OCI-LY1 (cell line): ENCODE measurements around the gene CACNA1C.
"Not testable (repeated sequence)": the region's sequence is repeated elsewhere in the genome, so short reads cannot be mapped to it uniquely, and the experiment has no call there.

ENCODE experiments used
- H2AFZ ChIP-seq: fragments of 200-600 bp; sonication (generic), shearing (Covaris generic); 2 replicates; pipeline ENCODE4 v1.6.0; 2014; ENCODE audit warnings: antibody characterized with exemption, mild to moderate bottlenecking, low read length
- H3F3A ChIP-seq: fragments of 200-600 bp; sonication (generic), shearing (Covaris generic); 2 replicates; pipeline ENCODE4 v1.6.0; 2014; ENCODE audit warnings: mild to moderate bottlenecking, antibody characterized with exemption, low read length, moderate library complexity; ENCODE audit not compliant: insufficient read depth
- H3K27ac ChIP-seq: fragments of 200-600 bp; sonication (generic); 2 replicates; pipeline ENCODE4 v1.5.1; 2014; ENCODE audit warnings: low read length, mixed run types, mild to moderate bottlenecking, low read depth; ENCODE audit not compliant: poor library complexity, severe bottlenecking
- H3K27me3 ChIP-seq: fragments of 200-600 bp; sonication (generic); 2 replicates; pipeline ENCODE4 v1.6.0; 2014; ENCODE audit warnings: antibody characterized with exemption, mild to moderate bottlenecking, low read length, moderate library complexity; ENCODE audit not compliant: insufficient read depth
- H3K36me3 ChIP-seq: fragments of 200-600 bp; sonication (generic); 2 replicates; pipeline ENCODE4 v1.6.1; 2014; ENCODE audit warnings: mild to moderate bottlenecking, antibody characterized with exemption, low read length, moderate library complexity, mixed read lengths; ENCODE audit not compliant: insufficient read depth
- H3K4me1 ChIP-seq: fragments of 200-600 bp; sonication (generic); 2 replicates; pipeline ENCODE4 v1.5.1; 2014; ENCODE audit warnings: mild to moderate bottlenecking, low read length, moderate library complexity; ENCODE audit not compliant: insufficient read depth, severe bottlenecking
- H3K4me2 ChIP-seq: fragments of 200-600 bp; sonication (generic), shearing (Covaris generic); 2 replicates; pipeline ENCODE4 v1.6.1; 2014; ENCODE audit warnings: low read length
- H3K4me3 ChIP-seq: fragments of 200-600 bp; sonication (generic); 2 replicates; pipeline ENCODE4 v1.5.1; 2014; ENCODE audit warnings: low read length, low read depth, mild to moderate bottlenecking, mixed read lengths; ENCODE audit not compliant: poor library complexity, severe bottlenecking
- H3K79me2 ChIP-seq: fragments of 200-600 bp; shearing (Covaris generic); 2 replicates; pipeline ENCODE4 v1.6.1; 2016; ENCODE audit warnings: mixed run types, low read length, mixed read lengths; ENCODE audit not compliant: insufficient read depth
- H3K9ac ChIP-seq: fragments of 200-600 bp; sonication (generic), shearing (Covaris generic); 2 replicates; pipeline ENCODE4 v1.6.1; 2014; ENCODE audit warnings: mild to moderate bottlenecking, low read length, mixed read lengths
- H3K9me2 ChIP-seq: fragments of 200-600 bp; sonication (generic), shearing (Covaris generic); 2 replicates; pipeline ENCODE4 v1.6.1; 2014; ENCODE audit warnings: low read depth, mild to moderate bottlenecking, low read length, mixed read lengths
- H3K9me3 ChIP-seq: fragments of 200-600 bp; shearing (Covaris generic); 2 replicates; pipeline ENCODE4 v1.6.1; 2014; ENCODE audit warnings: low read length, mixed read lengths
- H4K20me1 ChIP-seq: fragments of 200-600 bp; sonication (generic), shearing (Covaris generic); 2 replicates; pipeline ENCODE4 v1.6.0; 2016; ENCODE audit warnings: mild to moderate bottlenecking, low read length; ENCODE audit not compliant: insufficient read depth
- CTCF ChIP-seq: fragments of 200-600 bp; sonication (generic), shearing (Covaris generic); IDR thresholded peaks from 2 replicates; pipeline ENCODE4 v1.5.1; 2017; ENCODE audit warnings: mild to moderate bottlenecking, antibody characterized with exemption, low read length, moderate library complexity, mixed read lengths
- EZH2 ChIP-seq: fragments of 200-600 bp; sonication (generic), shearing (Covaris generic); IDR thresholded peaks from 2 replicates; pipeline ENCODE4 v1.8.0; 2017; ENCODE audit warnings: borderline replicate concordance, mixed run types, mild to moderate bottlenecking, antibody characterized with exemption, low read length, moderate library complexity, mixed read lengths

CACNA1C gene

GRCh38 chr12:2126676-2127406 lies 74.1 kb downstream of the CACNA1C start:
- Histone ChIP-seq H3K79me2 (no peaks in the 10 kb centered on the region), H3K27me3 (peaks cover 10% of the 10 kb centered on the region; the same call in 1 of the 2 replicates), H3K4me2 (no peak overlapping the region), H3F3A (no peaks in the 10 kb centered on the region), H4K20me1 (no peaks in the 10 kb centered on the region), H3K9me3 (no peaks in the 10 kb centered on the region), H3K27ac (no peak overlapping the region), H3K9me2 (no peaks in the 10 kb centered on the region), H3K36me3 (no peaks in the 10 kb centered on the region), H3K4me3 (no peak overlapping the region), H2AFZ (no peak overlapping the region), H3K4me1 (no peaks in the 10 kb centered on the region), H3K9ac (no peak overlapping the region)
- no peak for TF ChIP-seq CTCF
- TF ChIP-seq EZH2 = no peak

GRCh38 chr12:2129076-2129475 lies 76.3 kb downstream of the CACNA1C start:
- no peaks in the 10 kb centered on the region for H3K9me3 ChIP-seq
- no peak overlapping the region for H3K27ac ChIP-seq
- no peaks in the 10 kb centered on the region for H3F3A ChIP-seq
- H3K79me2 ChIP-seq = no peaks in the 10 kb centered on the region
- no peak overlapping the region for H3K9ac ChIP-seq
- H3K4me3 ChIP-seq = no peak overlapping the region
- TF ChIP-seq CTCF (no peak), EZH2 (no peak)
- H3K27me3 ChIP-seq = peaks cover 10% of the 10 kb centered on the region; the same call in 1 of the 2 replicates
- no peaks in the 10 kb centered on the region for H3K4me1 ChIP-seq
- H3K4me2 ChIP-seq = no peak overlapping the region
- H3K9me2 ChIP-seq = no peaks in the 10 kb centered on the region
- H2AFZ ChIP-seq = no peak overlapping the region
- H3K36me3 ChIP-seq = no peaks in the 10 kb centered on the region
- H4K20me1 ChIP-seq = no peaks in the 10 kb centered on the region

- H3K27me3 ChIP-seq, H3K79me2 ChIP-seq, H3F3A ChIP-seq, H3K4me2 ChIP-seq, H3K4me3 ChIP-seq, H2AFZ ChIP-seq, H3K27ac ChIP-seq, H3K36me3 ChIP-seq, H3K9me2 ChIP-seq, H3K4me1 ChIP-seq, H3K9me3 ChIP-seq, H3K9ac ChIP-seq, H4K20me1 ChIP-seq: not testable (repeated sequence)
Measured at GRCh38 chr12:2135661-2136418, 83.1 kb downstream of the CACNA1C start.
